HEK293 (cell line): ENCODE results near the gene HTR1E.
A peak's percentile ranks its signal among the peaks of the same experiment; 100 is the strongest.

ENCODE experiments used
- CTCF ChIA-PET: fragments of 350-600 bp; formaldehyde crosslinking; extraction: SDS; loops from one replicate; lab custom pipeline; 2021; ENCODE audit warnings: antibody characterized with exemption; lab: Yijun Ruan, JAX
- POLR2A ChIA-PET: fragments of 300-600 bp; formaldehyde crosslinking; extraction: SDS; loops from one replicate; lab custom pipeline; 2020; ENCODE audit warnings: antibody characterized with exemption, inconsistent platforms; lab: Yijun Ruan, JAX
- H3K27ac ChIP-seq: fragments of 200-500 bp; sonication (Bioruptor generic); 2 replicates; pipeline ENCODE4 v1.5.1; 2014; ENCODE audit warnings: low read depth, low read length, control low read depth, inconsistent platforms; ENCODE audit errors: extremely low read depth
- H3K36me3 ChIP-seq, 2 experiments: fragments of 200-500 bp in 1 of 2; sonication (Bioruptor generic) in 1 of 2; 1 replicate in 1 of 2; 2 replicates in 1 of 2; pipeline ENCODE4 v1.5.1; 2014 to 2017; ENCODE audit warnings: inconsistent platforms in 2 of 2, low read length in 2 of 2; ENCODE audit not compliant: control insufficient read depth in 2 of 2, insufficient read depth in 1 of 2
- H3K4me1 ChIP-seq: fragments of 200-500 bp; sonication (Bioruptor generic); 2 replicates; pipeline ENCODE4 v1.5.1; 2014; ENCODE audit warnings: mild to moderate bottlenecking, low read length, inconsistent platforms; ENCODE audit not compliant: control insufficient read depth, insufficient read depth
- H3K4me3 ChIP-seq: 2 replicates; pipeline ENCODE4 v1.5.1; 2011; ENCODE audit warnings: low read depth, mild to moderate bottlenecking, control low read depth, low read length, moderate library complexity
- H3K9me3 ChIP-seq: fragments of 200-500 bp; sonication (Bioruptor generic); 2 replicates; pipeline ENCODE4 v1.5.1; 2014; ENCODE audit warnings: low read depth, low read length, inconsistent platforms; ENCODE audit not compliant: control insufficient read depth, insufficient read depth
- BCL6B ChIP-seq: fragments of 450-650 bp; formaldehyde crosslinking; IDR thresholded peaks from 2 replicates; pipeline ENCODE4 v1.5.1; 2017; ENCODE audit warnings: missing biosample characterization, missing genetic modification characterization
- KLF1 ChIP-seq: fragments of 450-650 bp; formaldehyde crosslinking; IDR thresholded peaks from 2 replicates; pipeline ENCODE4 v1.5.1; 2016; ENCODE audit warnings: missing biosample characterization, missing genetic modification characterization
- KLF10 ChIP-seq: fragments of 450-650 bp; IDR thresholded peaks from 2 replicates; pipeline ENCODE4 v1.5.1; 2018; ENCODE audit warnings: missing biosample characterization, mild to moderate bottlenecking, missing genetic modification characterization
- PRDM2 ChIP-seq: fragments of 450-650 bp; formaldehyde crosslinking; IDR thresholded peaks from 2 replicates; pipeline ENCODE4 v1.5.1; 2016; ENCODE audit warnings: missing biosample characterization, missing genetic modification characterization, borderline replicate concordance
- ZIC2 ChIP-seq: fragments of 450-650 bp; formaldehyde crosslinking; IDR thresholded peaks from 2 replicates; pipeline ENCODE4 v1.5.1; 2016; ENCODE audit warnings: missing biosample characterization, missing genetic modification characterization
- ZNF155 ChIP-seq: fragments of 450-650 bp; formaldehyde crosslinking; IDR thresholded peaks from 2 replicates; pipeline ENCODE4 v1.5.1; 2016; ENCODE audit warnings: missing biosample characterization, missing genetic modification characterization
- ZNF280D ChIP-seq: fragments of 450-650 bp; formaldehyde crosslinking; IDR thresholded peaks from 2 replicates; pipeline ENCODE4 v1.5.1; 2016; ENCODE audit warnings: missing biosample characterization, missing genetic modification characterization
- ZNF488 ChIP-seq: fragments of 450-650 bp; formaldehyde crosslinking; IDR thresholded peaks from 2 replicates; pipeline ENCODE4 v1.5.1; 2016; ENCODE audit warnings: missing biosample characterization, missing genetic modification characterization
- ZNF529 ChIP-seq: fragments of 450-650 bp; formaldehyde crosslinking; IDR thresholded peaks from 2 replicates; pipeline ENCODE4 v1.5.1; 2017; ENCODE audit warnings: missing genetic modification characterization, missing biosample characterization; ENCODE audit not compliant: insufficient replicate concordance
- ZNF544 ChIP-seq: fragments of 450-650 bp; formaldehyde crosslinking; IDR thresholded peaks from 2 replicates; pipeline ENCODE4 v1.5.0; 2017; ENCODE audit warnings: missing biosample characterization, missing genetic modification characterization
- ZNF596 ChIP-seq: fragments of 450-650 bp; IDR thresholded peaks from 2 replicates; pipeline ENCODE4 v1.5.0; 2018; ENCODE audit warnings: missing biosample characterization, mild to moderate bottlenecking, missing genetic modification characterization, moderate library complexity
- ZNF654 ChIP-seq: fragments of 450-650 bp; formaldehyde crosslinking; IDR thresholded peaks from 2 replicates; pipeline ENCODE4 v1.5.1; 2016; ENCODE audit warnings: low read depth, missing biosample characterization, missing genetic modification characterization
- ZNF776 ChIP-seq: fragments of 450-650 bp; formaldehyde crosslinking; IDR thresholded peaks from 2 replicates; pipeline ENCODE4 v1.5.0; 2017; ENCODE audit warnings: missing biosample characterization, missing genetic modification characterization, borderline replicate concordance
- ZNF837 ChIP-seq: fragments of 450-650 bp; formaldehyde crosslinking; IDR thresholded peaks from 2 replicates; pipeline ENCODE4 v1.5.1; 2016; ENCODE audit warnings: missing biosample characterization, missing genetic modification characterization
- ZSCAN18 ChIP-seq: fragments of 450-650 bp; formaldehyde crosslinking; IDR thresholded peaks from 2 replicates; pipeline ENCODE4 v1.5.1; 2016; ENCODE audit warnings: missing biosample characterization, missing genetic modification characterization
- ZSCAN23 ChIP-seq: fragments of 450-650 bp; formaldehyde crosslinking; IDR thresholded peaks from 2 replicates; pipeline ENCODE4 v1.5.1; 2016; ENCODE audit warnings: missing biosample characterization, missing genetic modification characterization
- ZSCAN4 ChIP-seq: fragments of 450-650 bp; formaldehyde crosslinking; IDR thresholded peaks from 2 replicates; pipeline ENCODE4 v1.5.1; 2017; ENCODE audit warnings: missing biosample characterization, missing genetic modification characterization

HTR1E gene

GRCh38 chr6:86969573-86969972 is 32.2 kb downstream of the HTR1E start:
- ChIA-PET POLR2A (no interaction called here), CTCF (interaction anchor here (0.6 to 0.7 kb wide), 2 partner anchors 170 to 1019 kb away, joined by 3 read pairs; no protein-coding TSS in a partner anchor)
- H3K4me3 ChIP-seq, result no peak overlapping the region
- H3K4me1 ChIP-seq, result no peaks in the 10 kb centered on the region
- no peaks in the 10 kb centered on the region for H3K9me3 ChIP-seq
- TF ChIP-seq ZSCAN23 (no peak), ZNF488 (tag by site-specific recombination) (no peak), KLF1 (tag by site-specific recombination) (peak; percentile 73), PRDM2 (tag by site-specific recombination) (no peak)
- no peaks in the 10 kb centered on the region for H3K36me3 ChIP-seq
- H3K27ac ChIP-seq, result no peak overlapping the region

GRCh38 chr6:86973088-86973487 is 35.8 kb downstream of the HTR1E start:
- no peaks in the 10 kb centered on the region for H3K9me3 ChIP-seq
- H3K36me3 ChIP-seq, result no peaks in the 10 kb centered on the region
- no peak overlapping the region for H3K4me3 ChIP-seq
- H3K4me1 ChIP-seq, result no peaks in the 10 kb centered on the region
- H3K27ac ChIP-seq, result no peak overlapping the region
- peak; percentile 72 for TF ChIP-seq ZSCAN4 (tag by site-specific recombination)
- TF ChIP-seq BCL6B (tag by site-specific recombination), result no peak
- ChIA-PET CTCF (no interaction called here), POLR2A (no interaction called here)

GRCh38 chr6:86978251-86978650 is 40.9 kb downstream of the HTR1E start:
- Histone ChIP-seq H3K27ac (no peak overlapping the region), H3K9me3 (no peaks in the 10 kb centered on the region; the same call in 1 of the 2 replicates), H3K36me3 (no peaks in the 10 kb centered on the region), H3K4me3 (no peak overlapping the region), H3K4me1 (no peaks in the 10 kb centered on the region)
- POLR2A ChIA-PET, result no interaction called here
- CTCF ChIA-PET, result no interaction called here
- TF ChIP-seq ZIC2 (tag by site-specific recombination) (no peak), ZNF654 (tag by site-specific recombination) (no peak), ZSCAN18 (tag by site-specific recombination) (no peak), ZNF544 (no peak), KLF10 (tag by site-specific recombination) (no peak), ZSCAN23 (no peak), ZNF776 (tag by site-specific recombination) (no peak), ZNF837 (tag by site-specific recombination) (no peak), ZNF155 (tag by site-specific recombination) (no peak), ZNF596 (tag by site-specific recombination) (no peak), ZNF529 (tag by site-specific recombination) (no peak), ZNF280D (tag by site-specific recombination) (no peak)
